ENCODE data around the gene SRRT.
"Not testable (repeated sequence)": the region's sequence is repeated elsewhere in the genome, so short reads cannot be mapped to it uniquely, and the experiment has no call there.

The SRRT gene

GRCh38 chr7:100933734-100934133 lies 58.8 kb downstream of the SRRT start:
- no peak for DNase-seq (ENCODE audit: low read depth)

GRCh38 chr7:100935381-100935780 lies 60.5 kb downstream of the SRRT start:
- not testable (repeated sequence) for DNase-seq (ENCODE audit: low read depth)

GRCh38 chr7:100936167-100936566 lies 61.3 kb downstream of the SRRT start:
- not testable (repeated sequence) for DNase-seq (ENCODE audit: low read depth)

All from stromal cell of bone marrow (primary cell).